Left cardiac atrium (tissue), 4 donors: ENCODE results near the gene SKP2. TPM values are rescaled to one million over a fixed set of nuclear protein-coding genes. Genes with fewer than 3 reads are reported as not detected.
"Not testable (repeated sequence)": the region's sequence is repeated elsewhere in the genome, so short reads cannot be mapped to it uniquely, and the experiment has no call there.

Source experiments
- ATAC-seq, 2 donors: fragments of 200-7000 bp; cut with Tn5 transposase; one replicate each; pipeline ENCODE4 v1.9.1; 2020; ENCODE audit warnings: mild to moderate bottlenecking in 2 of 2, moderate library complexity in 2 of 2
- DNase-seq: peaks from one replicate; pipeline ENCODE4 v3.0.0-alpha.2; 2020
- intact Hi-C, 2 donors: fragments of 100-400 bp; cut with DNase I; formaldehyde crosslinking; loops; one replicate each; pipeline versions ENCODE4 v1.14.1 to v1.15.1; 2022 to 2023
- total RNA-seq, 2 donors: library from RNA; stranded (reverse); fragmentation: NEBNext Ultra II Directional; extraction: Animal tissue kit (Norgen Biotek cat#: 25700); gene quantifications; one replicate each; pipeline ENCODE4 v1.2.1, GENCODE V29; 2021
- donor health status: DM: no; HTN: yes; CAD: no.
- donor health status: DM: no; HTN: yes; CAD: no; lungs with severe emphysema.
- donor health status: DM: yes; HTN: yes; CAD: no.
- donor health status: Dilated cardiomyopathy.

Gene SKP2
- total RNA-seq, 2 donors from 2014 or later = 5.9 to 7.5 TPM

- ATAC-seq = no peak
- intact Hi-C loops = no loop called here
- no peak for DNase-seq
Measured at GRCh38 chr5:36180556-36181350, 28.8 kb downstream of the SKP2 start.

GRCh38 chr5:36181774-36182173 lies 29.9 kb downstream of the SKP2 start:
- DNase-seq (no peak), ATAC-seq (no peak)
- intact Hi-C loops = no loop called here

- ATAC-seq, intact Hi-C loops: not testable (repeated sequence)
Measured at GRCh38 chr5:36184408-36184807, 32.5 kb downstream of the SKP2 start.

GRCh38 chr5:36193746-36194145 lies 41.8 kb downstream of the SKP2 start:
- intact Hi-C loops = no loop called here
- ATAC-seq = no peak
- DNase-seq = no peak

More at GRCh38 chr5:36184408-36184807, 32.5 kb downstream of the SKP2 start:
- not testable (repeated sequence) for DNase-seq

GRCh38 chr5:36198281-36198680 lies 46.4 kb downstream of the SKP2 start:
- intact Hi-C loops = no loop called here
- no peak for ATAC-seq
- DNase-seq = no peak

- DNase-seq, intact Hi-C loops, ATAC-seq: not testable (repeated sequence)
Measured at GRCh38 chr5:36198783-36199182, 46.9 kb downstream of the SKP2 start.

GRCh38 chr5:36199620-36200019 lies 47.7 kb downstream of the SKP2 start:
- DNase-seq = no peak
- intact Hi-C loops = no loop called here
- ATAC-seq = no peak

- intact Hi-C loops = no loop called here
- no peak for DNase-seq
- no peak for ATAC-seq
Measured at GRCh38 chr5:36200513-36200912, 48.6 kb downstream of the SKP2 start.

- peak; percentile 76 to 80 for ATAC-seq
Measured at GRCh38 chr5:36202521-36202961, 50.6 kb downstream of the SKP2 start.

GRCh38 chr5:36205329-36205728 lies 53.4 kb downstream of the SKP2 start:
- ATAC-seq (no peak), DNase-seq (no peak)
- intact Hi-C loops = no loop called here

More at GRCh38 chr5:36202521-36202961, 50.6 kb downstream of the SKP2 start:
- intact Hi-C loops = no loop called here
- no peak for DNase-seq

GRCh38 chr5:36206913-36207312 lies 55.0 kb downstream of the SKP2 start:
- DNase-seq (no peak), ATAC-seq (peak in 1 of 2 donors; percentile 79)
- intact Hi-C loops = no loop called here

GRCh38 chr5:36208786-36209185 lies 56.9 kb downstream of the SKP2 start:
- DNase-seq = no peak
- no peak for ATAC-seq
- intact Hi-C loops = no loop called here

- ATAC-seq (no peak), DNase-seq (no peak)
- intact Hi-C loops = no loop called here
Measured at GRCh38 chr5:36209664-36210063, 57.8 kb downstream of the SKP2 start.

GRCh38 chr5:36214436-36214835 lies 62.5 kb downstream of the SKP2 start:
- intact Hi-C loops = no loop called here
- ATAC-seq (peak in 1 of 2 donors; percentile 41), DNase-seq (no peak)

GRCh38 chr5:36215910-36216309 lies 64.0 kb downstream of the SKP2 start:
- intact Hi-C loops = no loop called here
- ATAC-seq (no peak), DNase-seq (no peak)

GRCh38 chr5:36217567-36217966 lies 65.7 kb downstream of the SKP2 start:
- intact Hi-C loops = no loop called here
- ATAC-seq = no peak

GRCh38 chr5:36217988-36218387 lies 66.1 kb downstream of the SKP2 start:
- intact Hi-C loops = no loop called here
- DNase-seq = no peak
- no peak for ATAC-seq

More at GRCh38 chr5:36217567-36217966, 65.7 kb downstream of the SKP2 start:
- DNase-seq = no peak

- DNase-seq (no peak), ATAC-seq (no peak)
- intact Hi-C loops = no loop called here
Measured at GRCh38 chr5:36222620-36223019, 70.7 kb downstream of the SKP2 start.

- intact Hi-C loops = no loop called here
- DNase-seq = no peak
- ATAC-seq = no peak
Measured at GRCh38 chr5:36227046-36227445, 75.1 kb downstream of the SKP2 start.

GRCh38 chr5:36228505-36228904 lies 76.6 kb downstream of the SKP2 start:
- intact Hi-C loops = no loop called here
- ATAC-seq (no peak), DNase-seq (no peak)

GRCh38 chr5:36230151-36230790 lies 78.4 kb downstream of the SKP2 start:
- ATAC-seq (no peak), DNase-seq (no peak)
- intact Hi-C loops = no loop called here
